Measurements from ENCODE around the gene MFSD12.

The MFSD12 gene

GRCh38 chr19:3573162-3573857 lies 15.9 kb upstream of the MFSD12 start (continued):
- TF ChIP-seq ZNF302 (tag by site-specific recombination; IDR thresholded peaks at IDR 0.05; ENCODE audit: low read depth) (no peak), ZBTB1 (tag by site-specific recombination; IDR thresholded peaks at IDR 0.05) (no peak), ZNF2 (tag by site-specific recombination; IDR thresholded peaks at IDR 0.05) (0 out of 2 replicates have a peak, but pooled peaks have one; percentile 26), KLF8 (tag by site-specific recombination; IDR thresholded peaks at IDR 0.05) (no peak), ZNF560 (tag by site-specific recombination; IDR thresholded peaks at IDR 0.05; ENCODE audit: borderline replicate concordance) (no peak), ZNF324 (tag by site-specific recombination; IDR thresholded peaks at IDR 0.05) (no peak), ZNF280D (tag by site-specific recombination; IDR thresholded peaks at IDR 0.05) (no peak), KLF9 (tag by site-specific recombination; IDR thresholded peaks at IDR 0.05; ENCODE audit: low read depth) (0 out of 2 replicates have a peak, but pooled peaks have one; percentile 5), ZNF707 (tag by site-specific recombination; IDR thresholded peaks at IDR 0.05) (no peak), YY1 (tag by site-specific recombination; IDR thresholded peaks at IDR 0.05) (peak; percentile 67), ZSCAN18 (tag by site-specific recombination; IDR thresholded peaks at IDR 0.05) (no peak), MYNN (tag by site-specific recombination; IDR thresholded peaks at IDR 0.05; ENCODE audit: borderline replicate concordance) (no peak), ZNF146 (tag by site-specific recombination; IDR thresholded peaks at IDR 0.05) (0 out of 2 replicates have a peak, but pooled peaks have one; percentile 7), ZNF19 (tag by site-specific recombination; IDR thresholded peaks at IDR 0.05; ENCODE audit: low read depth) (no peak), ZBTB21 (tag by site-specific recombination; IDR thresholded peaks at IDR 0.05) (no peak), KLF7 (tag by site-specific recombination; IDR thresholded peaks at IDR 0.05; ENCODE audit: borderline replicate concordance) (no peak), BCL11A (tag by site-specific recombination; IDR thresholded peaks at IDR 0.05; ENCODE audit: low read depth) (peak; percentile 84), ZNF654 (tag by site-specific recombination; IDR thresholded peaks at IDR 0.05; ENCODE audit: low read depth) (no peak), ZNF621 (tag by site-specific recombination; IDR thresholded peaks at IDR 0.05) (no peak)
- TF ChIP-seq, protein P1, sequence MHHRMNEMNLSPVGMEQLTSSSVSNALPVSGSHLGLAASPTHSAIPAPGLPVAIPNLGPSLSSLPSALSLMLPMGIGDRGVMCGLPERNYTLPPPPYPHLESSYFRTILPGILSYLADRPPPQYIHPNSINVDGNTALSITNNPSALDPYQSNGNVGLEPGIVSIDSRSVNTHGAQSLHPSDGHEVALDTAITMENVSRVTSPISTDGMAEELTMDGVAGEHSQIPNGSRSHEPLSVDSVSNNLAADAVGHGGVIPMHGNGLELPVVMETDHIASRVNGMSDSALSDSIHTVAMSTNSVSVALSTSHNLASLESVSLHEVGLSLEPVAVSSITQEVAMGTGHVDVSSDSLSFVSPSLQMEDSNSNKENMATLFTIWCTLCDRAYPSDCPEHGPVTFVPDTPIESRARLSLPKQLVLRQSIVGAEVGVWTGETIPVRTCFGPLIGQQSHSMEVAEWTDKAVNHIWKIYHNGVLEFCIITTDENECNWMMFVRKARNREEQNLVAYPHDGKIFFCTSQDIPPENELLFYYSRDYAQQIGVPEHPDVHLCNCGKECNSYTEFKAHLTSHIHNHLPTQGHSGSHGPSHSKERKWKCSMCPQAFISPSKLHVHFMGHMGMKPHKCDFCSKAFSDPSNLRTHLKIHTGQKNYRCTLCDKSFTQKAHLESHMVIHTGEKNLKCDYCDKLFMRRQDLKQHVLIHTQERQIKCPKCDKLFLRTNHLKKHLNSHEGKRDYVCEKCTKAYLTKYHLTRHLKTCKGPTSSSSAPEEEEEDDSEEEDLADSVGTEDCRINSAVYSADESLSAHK (tag by site-specific recombination; IDR thresholded peaks at IDR 0.05) = 0 out of 2 replicates have a peak, but pooled peaks have one; percentile 11
- TF ChIP-seq, protein P2, sequence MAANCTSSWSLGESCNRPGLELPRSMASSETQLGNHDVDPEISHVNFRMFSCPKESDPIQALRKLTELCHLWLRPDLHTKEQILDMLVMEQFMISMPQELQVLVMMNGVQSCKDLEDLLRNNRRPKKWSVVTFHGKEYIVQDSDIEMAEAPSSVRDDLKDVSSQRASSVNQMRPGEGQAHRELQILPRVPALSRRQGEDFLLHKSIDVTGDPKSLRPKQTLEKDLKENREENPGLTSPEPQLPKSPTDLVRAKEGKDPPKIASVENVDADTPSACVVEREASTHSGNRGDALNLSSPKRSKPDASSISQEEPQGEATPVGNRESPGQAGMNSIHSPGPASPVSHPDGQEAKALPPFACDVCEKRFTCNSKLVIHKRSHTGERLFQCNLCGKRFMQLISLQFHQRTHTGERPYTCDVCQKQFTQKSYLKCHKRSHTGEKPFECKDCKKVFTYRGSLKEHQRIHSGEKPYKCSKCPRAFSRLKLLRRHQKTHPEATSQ (tag by site-specific recombination; IDR thresholded peaks at IDR 0.05) = peak; percentile 54; the same call in 1 of the 2 replicates
- TF ChIP-seq, protein P3, sequence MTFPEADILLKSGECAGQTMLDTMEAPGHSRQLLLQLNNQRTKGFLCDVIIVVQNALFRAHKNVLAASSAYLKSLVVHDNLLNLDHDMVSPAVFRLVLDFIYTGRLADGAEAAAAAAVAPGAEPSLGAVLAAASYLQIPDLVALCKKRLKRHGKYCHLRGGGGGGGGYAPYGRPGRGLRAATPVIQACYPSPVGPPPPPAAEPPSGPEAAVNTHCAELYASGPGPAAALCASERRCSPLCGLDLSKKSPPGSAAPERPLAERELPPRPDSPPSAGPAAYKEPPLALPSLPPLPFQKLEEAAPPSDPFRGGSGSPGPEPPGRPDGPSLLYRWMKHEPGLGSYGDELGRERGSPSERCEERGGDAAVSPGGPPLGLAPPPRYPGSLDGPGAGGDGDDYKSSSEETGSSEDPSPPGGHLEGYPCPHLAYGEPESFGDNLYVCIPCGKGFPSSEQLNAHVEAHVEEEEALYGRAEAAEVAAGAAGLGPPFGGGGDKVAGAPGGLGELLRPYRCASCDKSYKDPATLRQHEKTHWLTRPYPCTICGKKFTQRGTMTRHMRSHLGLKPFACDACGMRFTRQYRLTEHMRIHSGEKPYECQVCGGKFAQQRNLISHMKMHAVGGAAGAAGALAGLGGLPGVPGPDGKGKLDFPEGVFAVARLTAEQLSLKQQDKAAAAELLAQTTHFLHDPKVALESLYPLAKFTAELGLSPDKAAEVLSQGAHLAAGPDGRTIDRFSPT (tag by site-specific recombination; IDR thresholded peaks at IDR 0.05) = peak; percentile 34; the same call in 1 of the 2 replicates
- TF ChIP-seq, protein P4, sequence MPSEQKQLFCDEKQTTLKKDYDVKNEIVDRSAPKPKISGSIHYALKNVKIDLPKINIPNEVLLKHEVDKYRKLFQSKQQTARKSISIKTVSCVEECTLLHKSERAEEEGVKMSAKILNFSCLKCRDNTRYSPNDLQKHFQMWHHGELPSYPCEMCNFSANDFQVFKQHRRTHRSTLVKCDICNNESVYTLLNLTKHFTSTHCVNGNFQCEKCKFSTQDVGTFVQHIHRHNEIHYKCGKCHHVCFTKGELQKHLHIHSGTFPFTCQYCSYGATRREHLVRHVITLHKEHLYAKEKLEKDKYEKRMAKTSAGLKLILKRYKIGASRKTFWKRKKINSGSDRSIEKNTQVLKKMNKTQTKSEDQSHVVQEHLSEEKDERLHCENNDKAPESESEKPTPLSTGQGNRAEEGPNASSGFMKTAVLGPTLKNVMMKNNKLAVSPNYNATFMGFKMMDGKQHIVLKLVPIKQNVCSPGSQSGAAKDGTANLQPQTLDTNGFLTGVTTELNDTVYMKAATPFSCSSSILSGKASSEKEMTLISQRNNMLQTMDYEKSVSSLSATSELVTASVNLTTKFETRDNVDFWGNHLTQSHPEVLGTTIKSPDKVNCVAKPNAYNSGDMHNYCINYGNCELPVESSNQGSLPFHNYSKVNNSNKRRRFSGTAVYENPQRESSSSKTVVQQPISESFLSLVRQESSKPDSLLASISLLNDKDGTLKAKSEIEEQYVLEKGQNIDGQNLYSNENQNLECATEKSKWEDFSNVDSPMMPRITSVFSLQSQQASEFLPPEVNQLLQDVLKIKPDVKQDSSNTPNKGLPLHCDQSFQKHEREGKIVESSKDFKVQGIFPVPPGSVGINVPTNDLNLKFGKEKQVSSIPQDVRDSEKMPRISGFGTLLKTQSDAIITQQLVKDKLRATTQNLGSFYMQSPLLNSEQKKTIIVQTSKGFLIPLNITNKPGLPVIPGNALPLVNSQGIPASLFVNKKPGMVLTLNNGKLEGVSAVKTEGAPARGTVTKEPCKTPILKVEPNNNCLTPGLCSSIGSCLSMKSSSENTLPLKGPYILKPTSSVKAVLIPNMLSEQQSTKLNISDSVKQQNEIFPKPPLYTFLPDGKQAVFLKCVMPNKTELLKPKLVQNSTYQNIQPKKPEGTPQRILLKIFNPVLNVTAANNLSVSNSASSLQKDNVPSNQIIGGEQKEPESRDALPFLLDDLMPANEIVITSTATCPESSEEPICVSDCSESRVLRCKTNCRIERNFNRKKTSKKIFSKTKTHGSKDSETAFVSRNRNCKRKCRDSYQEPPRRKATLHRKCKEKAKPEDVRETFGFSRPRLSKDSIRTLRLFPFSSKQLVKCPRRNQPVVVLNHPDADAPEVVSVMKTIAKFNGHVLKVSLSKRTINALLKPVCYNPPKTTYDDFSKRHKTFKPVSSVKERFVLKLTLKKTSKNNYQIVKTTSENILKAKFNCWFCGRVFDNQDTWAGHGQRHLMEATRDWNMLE (tag by site-specific recombination; conservative IDR thresholded peaks at IDR 0.05; ENCODE audit: low read depth) = no peak

Data from HEK293 (cell line).